ENCODE results near the gene CCDC12. TPM values are rescaled to one million over a fixed set of nuclear protein-coding genes. Genes with fewer than 3 reads are reported as not detected.

Gene CCDC12
- total RNA-seq, 1 donor from 2014 or later = 64.3 TPM

DNA sequence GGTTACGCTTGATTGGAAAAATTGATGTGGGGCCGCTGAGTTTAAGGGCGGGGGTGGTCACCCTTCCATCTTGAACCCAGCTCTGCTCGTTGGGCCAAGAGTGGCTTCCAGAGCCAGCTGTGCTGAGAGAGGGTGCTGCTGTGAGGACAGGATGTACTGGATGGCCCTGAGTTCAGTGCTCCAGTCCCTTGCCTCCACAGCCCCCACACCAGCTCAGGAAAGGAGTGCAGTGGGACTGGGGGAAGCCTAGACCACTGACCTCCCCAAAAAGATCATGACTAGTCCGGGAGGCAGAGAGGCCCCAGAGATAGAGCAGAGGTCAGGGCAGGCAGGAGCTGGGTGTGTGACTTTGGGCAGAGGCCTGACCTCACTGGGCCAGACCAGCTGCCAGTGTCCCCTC, 103.0 kb downstream of the CCDC12 start:
- Mint-ChIP-seq H3K27me3 (peaks cover 46% of the 10 kb centered on the region), H3K36me3 (ENCODE audit: insufficient read depth) (no peaks in the 10 kb centered on the region), H3K4me3 (ENCODE audit: low read depth) (no peak overlapping the region), H3K4me1 (ENCODE audit: low read depth) (peaks cover 2% of the 10 kb centered on the region), H3K27ac (no peak overlapping the region), H3K9me3 (ENCODE audit: low read depth) (no peaks in the 10 kb centered on the region)
- no peak for DNase-seq (ENCODE audit: low spot score, unreplicated experiment)
- TF ChIP-seq, protein P1, sequence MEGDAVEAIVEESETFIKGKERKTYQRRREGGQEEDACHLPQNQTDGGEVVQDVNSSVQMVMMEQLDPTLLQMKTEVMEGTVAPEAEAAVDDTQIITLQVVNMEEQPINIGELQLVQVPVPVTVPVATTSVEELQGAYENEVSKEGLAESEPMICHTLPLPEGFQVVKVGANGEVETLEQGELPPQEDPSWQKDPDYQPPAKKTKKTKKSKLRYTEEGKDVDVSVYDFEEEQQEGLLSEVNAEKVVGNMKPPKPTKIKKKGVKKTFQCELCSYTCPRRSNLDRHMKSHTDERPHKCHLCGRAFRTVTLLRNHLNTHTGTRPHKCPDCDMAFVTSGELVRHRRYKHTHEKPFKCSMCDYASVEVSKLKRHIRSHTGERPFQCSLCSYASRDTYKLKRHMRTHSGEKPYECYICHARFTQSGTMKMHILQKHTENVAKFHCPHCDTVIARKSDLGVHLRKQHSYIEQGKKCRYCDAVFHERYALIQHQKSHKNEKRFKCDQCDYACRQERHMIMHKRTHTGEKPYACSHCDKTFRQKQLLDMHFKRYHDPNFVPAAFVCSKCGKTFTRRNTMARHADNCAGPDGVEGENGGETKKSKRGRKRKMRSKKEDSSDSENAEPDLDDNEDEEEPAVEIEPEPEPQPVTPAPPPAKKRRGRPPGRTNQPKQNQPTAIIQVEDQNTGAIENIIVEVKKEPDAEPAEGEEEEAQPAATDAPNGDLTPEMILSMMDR (IDR thresholded peaks at IDR 0.05; ENCODE audit: unreplicated experiment) = no peak

Other genes with a start within 250 kb of the CCDC12 start
- 0.33 TPM in 1 of 2 replicates, not detected in the other for gene MYL3, start 113.3 kb downstream of the CCDC12 start, total RNA-seq
- 0.26 and 0.40 TPM in 2 replicates for gene PTH1R, start 99.0 kb downstream of the CCDC12 start, total RNA-seq
- 292 and 320 TPM in 2 replicates for gene NBEAL2, start 2.9 kb upstream of the CCDC12 start, total RNA-seq
- gene SETD2, start 187.4 kb upstream of the CCDC12 start, total RNA-seq = 71.4 and 73.9 TPM in 2 replicates

Measured in progenitor cell of endocrine pancreas (in vitro differentiated cells).